Epithelial cell of prostate (primary cell): Measurements from ENCODE around the gene TCAIM.
"Not testable (repeated sequence)": the region's sequence is repeated elsewhere in the genome, so short reads cannot be mapped to it uniquely, and the experiment has no call there.

Experiments
- DNase-seq: peaks from one replicate; pipeline ENCODE4 v3.0.0-alpha.2; 2011; ENCODE audit warnings: low read depth, low spot score
- H3K27ac ChIP-seq: fragments of 450-650 bp; 2 replicates; pipeline ENCODE4 v1.5.1; 2017; ENCODE audit warnings: mild to moderate bottlenecking

TCAIM gene

DNA sequence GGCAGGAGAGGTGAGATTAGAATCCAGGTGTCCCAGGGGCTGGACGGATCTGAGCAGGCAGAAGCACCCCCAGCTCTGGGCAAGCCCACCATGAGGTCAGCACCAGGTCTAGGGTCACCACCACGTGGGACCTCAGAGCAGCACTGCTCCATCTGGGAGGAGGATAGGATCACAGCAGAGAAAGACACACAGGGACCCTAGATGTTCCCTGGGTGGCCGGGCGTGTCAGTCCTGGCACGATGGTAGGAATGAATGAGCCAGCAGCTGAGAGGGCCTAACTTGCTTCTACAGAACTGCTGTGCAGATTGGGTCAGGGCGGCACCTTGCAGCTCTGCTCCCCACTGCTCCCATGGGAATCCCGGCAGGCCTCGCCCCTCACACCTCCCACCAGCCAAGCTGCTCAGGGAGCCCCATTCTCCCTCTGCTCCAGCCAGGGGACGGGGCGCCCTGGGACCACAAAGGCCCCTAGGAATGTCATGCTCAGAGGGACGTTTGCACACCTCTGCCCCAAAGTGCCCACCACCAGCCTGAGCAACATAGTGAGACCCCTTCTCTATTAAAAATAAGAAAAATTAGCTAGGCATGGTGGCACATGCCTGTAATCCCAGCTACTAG lies 72.6 kb downstream of the TCAIM start:
- no peak for DNase-seq
- H3K27ac ChIP-seq, result no peak overlapping the region

- DNase-seq, result no peak
- H3K27ac ChIP-seq, result no peak overlapping the region
These were observed 73.8 kb downstream of the TCAIM start for GRCh38 chr3:44412365-44412764.

- DNase-seq, result no peak
- no peak overlapping the region for H3K27ac ChIP-seq
These were observed 76.0 kb downstream of the TCAIM start for GRCh38 chr3:44414517-44415090.

DNA sequence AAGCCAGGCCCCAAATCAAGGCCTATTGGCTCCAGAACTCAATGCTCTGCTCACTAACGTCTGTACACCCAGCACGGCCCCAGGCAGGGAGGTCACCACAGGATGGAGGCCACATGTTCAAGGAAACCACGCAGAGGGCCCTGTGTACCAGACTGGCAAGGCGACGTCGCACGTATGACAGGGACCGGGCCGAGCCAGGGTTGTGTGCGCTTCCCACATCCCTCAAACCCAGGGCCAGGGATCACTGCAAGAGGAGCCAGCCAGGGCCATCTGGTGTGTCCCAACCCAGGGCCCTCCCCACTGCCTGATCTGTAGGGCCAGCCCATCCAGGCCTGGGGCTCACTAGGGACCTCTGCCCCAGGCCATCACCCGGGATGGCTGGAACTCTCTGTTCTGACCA lies 76.9 kb downstream of the TCAIM start:
- H3K27ac ChIP-seq, result no peak overlapping the region
- DNase-seq, result no peak

DNA sequence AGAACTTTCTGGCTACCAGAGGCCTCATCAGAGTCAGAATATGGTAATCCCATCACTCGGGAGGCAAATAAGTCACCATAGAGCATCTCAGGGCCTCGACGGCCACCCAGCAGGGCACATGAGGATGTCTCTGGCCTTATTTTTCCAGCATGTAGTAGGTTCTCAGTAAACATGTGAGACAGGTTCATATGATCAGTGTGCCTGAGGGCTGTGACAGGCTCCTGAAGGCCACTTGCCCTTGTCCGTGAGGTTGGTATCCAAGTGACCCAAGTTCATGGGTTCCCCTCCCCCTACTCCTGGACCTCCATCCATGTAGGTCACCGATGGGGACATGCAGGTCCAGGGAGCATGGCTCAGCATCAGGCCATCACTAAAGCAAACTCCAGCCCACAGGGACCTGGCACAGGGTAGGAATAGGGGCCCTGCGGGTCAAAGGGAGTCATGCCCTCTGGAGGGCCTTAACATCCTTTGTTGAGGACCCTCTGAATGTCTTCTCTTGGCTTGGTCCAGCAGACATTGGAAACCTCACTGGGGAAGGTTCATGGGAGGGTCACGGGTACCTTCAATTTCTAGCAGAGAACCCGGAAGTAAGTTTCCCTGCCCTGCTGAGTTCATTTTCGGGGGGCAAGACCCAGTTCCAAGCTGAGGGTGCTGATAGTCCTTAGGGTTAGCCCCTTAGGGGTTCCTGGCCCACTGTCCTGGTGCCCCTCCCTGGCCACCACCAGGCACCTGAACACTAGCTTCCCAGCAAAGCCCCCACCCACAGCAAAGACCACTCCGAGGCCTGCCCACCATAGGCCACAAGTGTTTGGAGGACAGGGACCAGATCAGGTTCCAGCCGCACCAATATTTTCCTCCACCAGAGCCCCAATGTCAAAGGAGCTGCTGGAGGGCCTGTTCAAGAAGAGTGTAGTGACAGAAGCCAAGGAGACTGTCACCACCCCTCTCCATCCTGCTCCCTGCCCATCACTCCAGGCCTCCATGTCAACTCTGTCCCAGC lies 77.8 kb downstream of the TCAIM start:
- H3K27ac ChIP-seq, result no peak overlapping the region
- no peak for DNase-seq

DNA sequence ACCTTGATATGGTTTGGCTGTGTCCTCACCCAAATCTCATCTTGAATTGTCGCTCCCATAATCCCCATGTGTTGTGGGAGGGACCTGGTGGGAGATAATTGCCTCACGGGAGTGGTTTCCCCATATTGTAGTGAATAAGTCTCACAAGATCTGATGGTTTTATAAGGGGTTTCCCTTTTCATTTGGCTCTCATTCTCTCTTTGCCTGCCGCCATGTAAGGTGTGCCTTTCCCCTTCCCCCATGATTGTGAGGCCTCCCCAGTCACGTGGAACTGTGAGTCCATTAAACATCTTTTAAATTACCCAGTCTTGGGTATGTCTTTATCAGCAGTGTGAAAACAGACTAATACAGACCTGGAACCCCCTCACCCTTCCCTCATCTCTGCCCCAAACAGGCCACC lies 79.6 kb downstream of the TCAIM start:
- not testable (repeated sequence) for H3K27ac ChIP-seq, DNase-seq

DNA sequence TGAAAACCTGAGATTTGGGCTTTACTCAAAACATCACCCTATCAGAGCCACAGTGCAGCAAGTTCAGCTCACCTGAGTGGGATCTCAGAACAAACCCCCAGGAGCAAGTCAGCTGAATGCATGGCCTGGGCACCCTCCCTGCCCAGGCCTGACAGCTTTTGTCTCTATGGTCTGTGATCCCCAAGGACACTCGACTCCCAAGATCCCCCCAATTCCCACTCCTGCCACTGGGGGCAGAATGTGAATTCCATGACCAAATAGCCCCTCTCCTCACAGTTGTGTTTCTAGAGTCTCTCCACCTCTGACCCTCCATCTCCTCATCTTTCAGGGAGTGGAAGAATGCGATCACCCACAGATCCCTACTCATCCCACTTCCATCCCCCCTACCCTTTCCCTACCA lies 80.0 kb downstream of the TCAIM start:
- no peak for DNase-seq
- H3K27ac ChIP-seq, result no peak overlapping the region

GRCh38 chr3:44419116-44419922 lies 80.8 kb downstream of the TCAIM start:
- no peak for DNase-seq
- no peak overlapping the region for H3K27ac ChIP-seq

DNA sequence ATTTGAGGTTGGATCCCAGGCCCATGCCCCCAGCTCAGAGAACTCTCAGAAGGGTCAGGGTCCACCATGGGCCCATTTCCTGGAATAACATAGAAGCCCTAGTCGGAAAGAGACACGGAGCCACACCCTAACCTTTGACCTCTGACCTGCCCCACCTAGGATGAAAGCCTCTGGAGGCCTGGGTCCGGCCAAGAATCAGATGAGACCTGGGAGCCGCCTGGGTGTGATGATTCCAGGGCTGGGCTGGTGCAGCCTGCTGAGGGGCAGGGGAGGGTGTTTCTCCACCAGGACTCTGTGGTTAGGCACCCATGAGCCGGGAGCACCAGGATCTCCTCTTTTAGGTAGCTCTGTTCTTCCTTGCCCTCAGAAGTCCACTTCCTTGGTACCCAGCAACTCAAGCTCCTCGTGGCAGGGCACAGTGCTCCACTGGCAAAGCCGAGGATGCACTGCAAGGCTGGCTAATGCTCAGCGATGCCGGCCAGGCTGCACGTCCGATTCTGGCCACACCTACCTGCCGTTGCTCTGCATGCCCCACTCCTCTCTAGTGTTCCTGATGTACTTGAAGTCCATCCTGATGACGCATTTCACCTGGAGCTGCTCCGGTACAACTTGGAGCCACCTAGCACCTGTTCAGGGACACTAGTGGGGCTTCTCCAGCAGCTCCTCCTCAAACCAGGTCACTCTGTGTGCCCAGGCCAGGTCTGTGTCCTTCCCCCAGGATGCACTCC lies 81.5 kb downstream of the TCAIM start:
- no peak overlapping the region for H3K27ac ChIP-seq
- no peak for DNase-seq

DNA sequence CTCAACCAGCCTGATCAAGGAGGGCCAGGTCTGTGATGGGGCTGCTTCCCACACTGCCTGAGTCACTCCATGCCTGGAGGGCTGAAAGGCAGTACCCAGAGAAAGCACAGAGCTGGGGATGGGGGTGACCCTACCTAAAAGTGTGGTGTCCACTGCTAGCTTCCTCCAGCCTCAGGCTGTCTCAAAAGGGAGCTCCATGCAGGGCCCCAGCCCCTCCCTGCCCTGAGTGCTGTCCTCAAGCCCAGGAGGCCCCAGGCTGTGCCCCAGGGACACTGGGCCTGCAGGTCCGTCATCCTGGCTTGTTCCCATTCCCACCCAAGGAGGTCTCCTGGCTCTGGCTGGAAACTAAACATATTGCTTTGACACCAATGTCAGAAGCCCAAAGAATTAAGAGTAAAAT lies 82.1 kb downstream of the TCAIM start:
- no peak overlapping the region for H3K27ac ChIP-seq
- no peak for DNase-seq

- DNase-seq, result no peak
- H3K27ac ChIP-seq, result no peak overlapping the region
These were observed 82.7 kb downstream of the TCAIM start for GRCh38 chr3:44421280-44421679.

DNA sequence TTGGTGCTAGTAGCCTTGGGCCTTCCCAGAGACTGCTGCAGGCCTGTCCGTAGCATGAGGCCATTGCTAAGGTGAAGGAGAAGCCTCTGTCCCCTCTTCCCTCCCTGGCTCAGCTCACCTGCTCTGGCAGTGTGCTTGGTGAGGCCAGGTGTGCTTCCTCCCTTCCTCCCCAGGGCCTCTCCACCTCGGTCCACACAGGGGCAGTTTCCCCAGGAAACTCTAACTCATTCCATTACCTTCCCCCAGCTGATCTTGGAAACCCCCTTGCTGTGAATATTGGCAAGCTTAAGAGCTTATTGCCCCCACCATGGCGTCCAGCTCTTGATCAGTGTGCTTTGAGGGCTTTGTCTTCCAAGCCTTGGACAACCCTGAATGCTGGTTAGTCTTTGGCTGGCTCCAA lies 86.2 kb downstream of the TCAIM start:
- no peak for DNase-seq
- H3K27ac ChIP-seq, result no peak overlapping the region

GRCh38 chr3:44427683-44428082 lies 89.1 kb downstream of the TCAIM start:
- H3K27ac ChIP-seq, result no peak overlapping the region
- DNase-seq, result no peak

- no peak overlapping the region for H3K27ac ChIP-seq
- no peak for DNase-seq
These were observed 90.3 kb downstream of the TCAIM start for GRCh38 chr3:44428910-44429309.

- no peak for DNase-seq
These were observed 90.9 kb downstream of the TCAIM start for GRCh38 chr3:44429459-44429858.

DNA sequence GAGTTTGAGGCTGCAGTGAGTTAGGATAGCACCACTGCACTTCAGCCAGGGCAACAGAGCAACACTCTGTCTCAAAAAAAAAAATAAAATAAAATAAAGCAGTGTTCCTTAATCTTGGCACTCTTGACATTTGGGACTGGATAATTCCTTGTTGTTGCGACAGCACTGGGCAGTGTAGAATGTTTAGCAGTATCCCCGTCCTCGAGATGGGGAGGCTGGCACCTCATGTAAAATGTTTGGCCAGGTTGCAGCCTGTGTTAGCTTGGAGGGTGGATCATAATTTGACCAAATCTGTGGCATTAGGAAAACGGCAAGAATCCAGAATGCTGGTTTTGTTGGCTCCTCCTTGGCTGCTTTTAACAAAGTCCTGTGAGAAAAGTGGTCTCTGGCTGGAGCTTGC lies 91.9 kb downstream of the TCAIM start:
- no peak overlapping the region for H3K27ac ChIP-seq
- no peak for DNase-seq

More at GRCh38 chr3:44429459-44429858, 90.9 kb downstream of the TCAIM start:
- H3K27ac ChIP-seq, result no peak overlapping the region

- DNase-seq, result no peak
- H3K27ac ChIP-seq, result no peak overlapping the region
These were observed 96.4 kb downstream of the TCAIM start for GRCh38 chr3:44434834-44435510.

GRCh38 chr3:44436181-44436580 lies 97.6 kb downstream of the TCAIM start:
- DNase-seq, result no peak
- H3K27ac ChIP-seq, result no peak overlapping the region

GRCh38 chr3:44437800-44438199 lies 99.2 kb downstream of the TCAIM start:
- H3K27ac ChIP-seq, result no peak overlapping the region
- DNase-seq, result no peak
